HTR-8/SVneo (cell line): ENCODE measurements around the gene PGGT1B.

ENCODE experiments used
- DNase-seq: peaks from one replicate; pipeline ENCODE4 v3.0.0; 2011; ENCODE audit warnings: low spot score, mixed read lengths; ENCODE audit not compliant: insufficient read length
- FAIRE-seq: peaks from 2 replicates; lab custom pipeline; 2011; peaks lifted over from hg19 to GRCh38; lab: Jason Lieb, UNC

Gene PGGT1B

GRCh38 chr5:115262321-115263077, at the start of gene PGGT1B:
TSS of gene PGGT1B (minus strand) at chr5:115262877. CDS start at chr5:115262851, 26 bp downstream.
- FAIRE-seq (no peak), DNase-seq (peak; percentile 68)

GRCh38 chr5:115309751-115310370, 47.2 kb upstream of the PGGT1B start:
- FAIRE-seq (no peak), DNase-seq (peak; percentile 14)

DNA sequence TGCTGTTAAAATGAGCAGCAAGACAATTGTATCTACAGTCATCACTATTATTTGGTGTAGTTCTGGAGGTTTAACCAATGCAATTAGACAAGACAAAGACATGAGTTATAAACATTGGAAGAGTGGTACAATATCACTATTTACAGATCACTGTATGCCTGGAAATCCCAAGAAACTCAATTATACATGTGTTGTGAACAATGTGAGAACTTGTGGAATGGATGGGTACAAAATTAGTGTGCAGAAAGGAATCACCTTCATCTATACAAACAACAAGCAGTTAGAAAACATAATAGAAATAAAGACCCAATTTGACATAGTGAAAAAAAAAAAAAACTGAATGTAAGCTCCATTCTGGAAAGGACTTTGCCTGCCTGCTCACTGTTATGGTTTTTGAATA, 46.1 kb upstream of the PGGT1B start:
- no peak for DNase-seq
- FAIRE-seq = no peak

DNA sequence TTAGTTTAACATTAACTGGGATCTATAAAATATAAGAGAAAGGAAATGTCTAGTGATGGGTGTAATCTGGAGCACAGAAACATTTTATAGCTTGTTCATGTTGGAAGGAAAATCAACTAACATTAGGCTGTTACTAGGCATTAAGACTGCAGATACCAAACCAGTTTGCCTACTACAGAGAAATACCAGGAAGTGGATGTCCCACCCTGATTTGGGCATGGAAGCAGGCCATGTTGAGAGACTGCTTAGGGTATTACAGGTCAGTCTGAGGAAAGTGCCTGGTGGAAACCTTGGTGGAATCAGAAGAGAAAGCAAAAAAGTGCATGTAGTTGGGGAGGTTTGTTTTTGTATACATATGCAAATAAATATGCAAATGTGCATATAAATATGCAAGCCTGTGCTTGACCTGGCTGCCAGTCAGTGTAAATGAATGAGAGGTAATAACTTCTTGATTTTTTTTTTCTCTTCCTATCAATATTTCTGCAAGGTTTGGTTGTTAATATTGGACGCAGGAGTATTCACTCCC, 43.4 kb upstream of the PGGT1B start:
- FAIRE-seq (no peak), DNase-seq (no peak)

- FAIRE-seq = no peak
- DNase-seq = no peak
These were observed 41.8 kb upstream of the PGGT1B start for GRCh38 chr5:115304496-115304895.

GRCh38 chr5:115298811-115299210, 36.1 kb upstream of the PGGT1B start:
- FAIRE-seq = no peak

GRCh38 chr5:115297031-115297430, 34.4 kb upstream of the PGGT1B start:
- FAIRE-seq = no peak
- no peak for DNase-seq

More at GRCh38 chr5:115298811-115299210, 36.1 kb upstream of the PGGT1B start:
- DNase-seq = no peak

DNA sequence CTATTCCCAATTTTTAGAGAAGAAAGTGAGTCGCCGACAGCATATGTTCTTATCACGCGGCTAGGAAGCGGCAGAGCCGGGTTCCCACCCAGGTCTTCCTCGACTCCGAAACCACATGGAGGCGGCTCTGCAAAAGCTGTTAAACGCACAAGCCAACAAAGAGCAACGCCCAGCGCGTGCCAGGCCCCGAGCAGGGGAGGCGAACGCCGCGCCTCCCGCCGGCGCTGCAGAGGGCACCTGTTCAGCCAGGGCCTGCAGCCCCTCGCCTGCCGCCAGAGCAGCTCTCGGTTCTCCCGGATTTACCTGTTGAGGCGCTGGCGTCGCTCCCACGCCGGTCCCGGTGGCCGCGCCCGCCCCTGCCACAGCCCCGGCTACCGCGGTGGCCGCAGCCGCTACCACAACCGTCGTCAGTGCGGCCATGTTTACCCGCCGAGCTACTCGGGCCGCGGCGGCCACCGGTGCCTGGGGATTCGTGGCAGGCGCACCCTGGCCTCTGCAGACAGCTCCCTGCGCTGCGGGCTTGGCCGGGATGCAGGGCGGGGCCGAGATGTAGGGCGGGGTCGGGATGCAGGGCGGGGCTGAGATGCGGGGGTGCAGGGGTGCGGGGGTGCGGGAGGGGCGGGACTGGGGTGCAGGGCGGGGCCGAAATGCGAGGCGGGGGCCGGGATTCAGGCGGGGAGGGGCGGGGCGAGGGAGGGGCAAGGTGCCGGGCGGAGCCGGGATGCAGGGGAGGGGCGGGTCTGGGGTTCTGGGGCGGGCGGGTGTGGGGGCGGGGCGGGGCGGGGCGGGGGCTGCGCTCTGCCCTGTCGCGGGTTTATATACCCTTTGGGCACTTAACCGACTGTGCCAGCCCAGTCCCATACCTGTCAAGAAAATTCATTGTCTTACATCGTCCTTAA, 33.7 kb upstream of the PGGT1B start, which contains the start of gene CCDC112:
TSS of gene CCDC112 (minus strand) at position 531 of the 899 bp plus-strand sequence. CDS start at position 420, 111 bp downstream.
- peak; percentile 76 for DNase-seq
- FAIRE-seq = peak; percentile 83

GRCh38 chr5:115295777-115296123, 33.1 kb upstream of the PGGT1B start:
- DNase-seq (no peak), FAIRE-seq (no peak)

DNA sequence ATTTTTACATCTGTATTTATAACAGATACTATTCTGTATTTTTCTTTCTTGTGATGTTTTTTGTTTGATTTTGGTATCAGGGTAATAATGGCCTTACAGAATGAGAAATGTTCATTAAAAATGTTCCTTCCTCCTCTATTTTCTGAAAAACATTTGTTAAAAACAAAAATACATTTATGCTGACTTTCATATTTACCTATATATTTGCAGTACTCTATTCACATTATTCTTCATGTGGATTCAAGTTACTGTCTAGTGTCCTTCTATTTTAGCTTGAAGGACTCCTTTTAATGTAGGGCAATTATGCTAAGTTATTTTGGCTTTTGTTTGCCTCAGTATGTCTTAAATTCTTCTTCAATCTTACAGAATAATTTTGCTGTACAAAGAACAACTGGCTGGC, 28.7 kb upstream of the PGGT1B start:
- DNase-seq (no peak), FAIRE-seq (no peak)

GRCh38 chr5:115289104-115289503, 26.4 kb upstream of the PGGT1B start:
- no peak for FAIRE-seq
- DNase-seq = no peak

DNA sequence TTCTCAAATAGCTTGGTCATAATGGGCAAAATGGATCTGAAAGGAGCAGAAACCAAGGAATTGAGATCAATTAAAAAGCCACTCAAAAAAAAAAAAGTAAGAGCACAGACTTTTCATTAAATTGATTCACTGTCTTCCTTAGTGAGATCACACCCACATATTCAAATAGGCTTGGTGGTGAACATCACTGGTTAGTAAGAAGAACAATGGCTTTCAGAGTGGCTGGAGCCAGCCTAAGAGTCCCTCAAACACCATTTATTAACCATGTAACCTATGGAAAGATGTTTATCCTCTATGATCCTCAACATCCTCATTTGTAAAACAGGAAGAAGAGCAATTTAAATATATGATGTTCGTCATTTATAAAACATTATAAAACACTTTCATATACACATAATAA, 21.3 kb upstream of the PGGT1B start:
- DNase-seq (no peak), FAIRE-seq (no peak)

- DNase-seq (no peak), FAIRE-seq (no peak)
These were observed 19.5 kb upstream of the PGGT1B start for GRCh38 chr5:115282131-115282530.

GRCh38 chr5:115274584-115274983, 11.9 kb upstream of the PGGT1B start:
- FAIRE-seq = no peak
- no peak for DNase-seq

- no peak for FAIRE-seq
- no peak for DNase-seq
These were observed 9.8 kb upstream of the PGGT1B start for GRCh38 chr5:115272297-115272958.

DNA sequence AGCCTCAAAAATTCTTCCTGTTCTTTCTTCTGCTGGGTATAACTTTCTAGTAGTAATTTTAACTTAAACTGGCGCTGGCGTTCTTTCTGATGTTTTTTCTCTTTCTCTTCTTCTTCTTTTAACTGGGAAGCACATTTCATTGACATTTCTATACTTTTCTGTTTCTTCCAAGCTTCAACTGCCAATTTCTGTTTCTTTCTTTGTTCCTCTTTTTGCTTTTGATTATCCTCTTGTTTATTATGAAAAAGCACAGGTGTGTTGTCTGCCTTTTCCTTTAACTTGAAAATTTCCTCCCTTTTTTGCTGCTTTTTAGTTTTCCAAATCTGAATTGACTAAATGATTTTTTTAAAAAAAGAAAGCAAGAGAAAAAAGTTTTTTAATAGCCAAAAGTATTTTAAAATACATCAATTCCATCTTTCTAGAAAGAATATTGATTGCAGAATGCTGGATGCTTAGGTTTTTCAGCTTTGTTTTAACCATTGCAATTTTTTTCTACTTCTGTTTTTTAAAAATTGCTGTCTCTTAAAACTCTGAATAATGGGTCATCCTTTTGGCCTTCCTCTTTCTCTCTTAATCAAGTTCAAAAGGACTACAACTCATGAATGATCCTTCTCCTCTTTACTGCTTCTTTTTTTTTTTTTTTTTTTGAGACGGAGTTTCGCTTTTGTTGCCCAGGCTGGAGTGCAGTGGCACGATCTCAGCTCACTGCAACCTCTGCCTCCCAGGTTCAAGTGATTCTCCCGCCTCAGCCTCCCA, 8.8 kb upstream of the PGGT1B start:
- FAIRE-seq (no peak), DNase-seq (no peak)

DNA sequence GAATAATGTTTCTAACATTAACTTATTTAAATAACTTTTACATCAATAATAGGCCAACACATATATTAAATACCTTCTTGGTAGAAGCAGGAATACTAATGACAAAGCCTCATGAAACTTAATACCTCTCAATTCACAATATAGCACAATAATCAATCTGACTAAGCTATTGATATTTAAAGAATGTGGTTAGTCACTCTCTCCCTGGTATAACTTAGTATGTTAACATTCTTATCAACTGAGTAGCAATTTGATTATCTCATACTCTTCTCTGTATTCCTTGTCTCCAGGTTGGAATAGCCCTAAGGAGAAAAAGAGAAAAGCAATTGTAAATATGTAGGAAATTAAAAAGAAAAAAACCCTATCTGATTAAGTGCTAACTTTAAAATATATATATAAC, 4.9 kb upstream of the PGGT1B start:
- FAIRE-seq = no peak

DNA sequence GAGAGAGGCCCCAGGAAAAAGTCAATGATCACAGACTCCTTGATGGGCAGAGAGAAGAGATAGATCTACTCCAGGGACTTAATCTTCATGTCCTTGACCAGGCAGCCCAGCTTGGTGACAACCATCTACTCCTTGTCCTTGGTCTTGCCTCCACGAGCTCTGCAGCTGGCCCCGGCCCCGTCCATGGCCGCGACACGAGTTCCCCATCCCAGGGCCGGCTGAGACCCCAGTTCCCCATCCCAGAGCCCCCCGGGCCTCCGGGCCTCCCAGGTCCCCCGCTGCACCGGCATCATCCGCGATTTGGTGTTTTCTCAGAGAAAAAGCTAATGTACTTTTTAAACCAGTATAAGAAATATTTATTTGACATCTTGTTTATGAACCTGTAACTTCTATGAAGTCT, 2.5 kb upstream of the PGGT1B start:
- DNase-seq = no peak
- FAIRE-seq = no peak

More for the DNA sequence above, 4.9 kb upstream of the PGGT1B start:
- no peak for DNase-seq

DNA sequence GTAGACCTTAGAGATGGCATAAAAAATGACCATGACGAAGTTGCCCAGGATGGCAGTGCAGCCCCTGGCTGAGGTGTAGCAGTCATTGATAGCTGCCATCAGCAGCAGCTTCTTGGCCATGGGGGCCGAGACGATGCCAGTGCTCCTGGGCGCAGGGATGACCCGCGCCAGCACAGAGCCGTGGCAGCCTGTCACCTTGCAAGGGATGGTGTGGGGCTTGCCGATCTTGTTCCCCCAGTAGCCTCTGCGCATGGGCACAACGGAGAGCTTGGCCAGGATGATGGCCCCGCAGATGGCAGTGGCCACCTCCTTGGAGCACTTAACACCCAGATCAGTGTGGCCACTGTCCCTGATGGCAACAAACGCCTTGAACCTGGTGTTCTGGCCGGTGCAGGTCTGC, 2.1 kb upstream of the PGGT1B start:
- FAIRE-seq = no peak
- DNase-seq = no peak
